SK-N-MC (cell line): ENCODE data around the gene CLASP1.
"Not testable (repeated sequence)": the region's sequence is repeated elsewhere in the genome, so short reads cannot be mapped to it uniquely, and the experiment has no call there.

Source experiments
- EZH2 ChIP-seq: fragments of 200-600 bp; sonication (generic); IDR thresholded peaks from one replicate; pipeline ENCODE4 v1.6.1; 2017; ENCODE audit warnings: antibody characterized with exemption
- FOXP2 ChIP-seq: optimal IDR thresholded peaks from 2 replicates; pipeline ENCODE3; 2011; ENCODE audit warnings: mild to moderate bottlenecking, moderate library complexity; ENCODE audit not compliant: insufficient read depth; ENCODE audit errors: extremely low read length, control extremely low read depth
- POLR2AphosphoS5 ChIP-seq: IDR thresholded peaks from 2 replicates; pipeline ENCODE4 v1.6.1; 2012; ENCODE audit warnings: mild to moderate bottlenecking, low read depth, low read length, borderline replicate concordance

DNA sequence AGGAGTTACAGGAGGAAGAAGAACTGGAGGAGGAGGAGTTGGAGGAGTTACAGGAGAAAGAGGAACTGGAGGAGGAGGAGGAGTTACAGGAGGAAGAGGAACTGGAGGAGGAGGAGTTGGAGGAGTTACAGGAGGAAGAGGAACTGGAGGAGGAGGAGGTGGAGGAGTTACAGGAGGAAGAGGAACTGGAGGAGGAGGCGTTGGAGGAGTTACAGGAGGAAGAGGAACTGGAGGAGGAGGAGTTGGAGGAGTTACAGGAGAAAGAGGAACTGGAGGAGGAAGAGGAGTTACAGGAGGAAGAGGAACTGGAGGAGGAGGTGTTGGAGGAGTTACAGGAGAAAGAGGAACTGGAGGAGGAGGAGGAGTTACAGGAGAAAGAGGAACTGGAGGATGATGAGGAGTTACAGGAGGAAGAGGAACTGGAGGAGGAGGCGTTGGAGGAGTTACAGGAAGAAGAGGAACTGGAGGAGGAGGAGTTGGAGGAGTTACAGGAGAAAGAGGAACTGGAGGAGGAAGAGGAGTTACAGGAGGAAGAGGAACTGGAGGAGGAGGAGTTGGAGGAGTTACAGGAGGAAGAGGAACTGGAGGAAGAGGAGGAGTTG, 38.1 kb downstream of the CLASP1 start:
- not testable (repeated sequence) for TF ChIP-seq POLR2AphosphoS5, EZH2, FOXP2
